HPDE6-E6E7 (cell line): ENCODE data around the gene TMEM201.

Experiments used
- DNase-seq: peaks from one replicate; pipeline ENCODE4 v3.0.0; 2011; ENCODE audit warnings: missing footprints; ENCODE audit errors: extremely low spot score

The TMEM201 gene

DNA sequence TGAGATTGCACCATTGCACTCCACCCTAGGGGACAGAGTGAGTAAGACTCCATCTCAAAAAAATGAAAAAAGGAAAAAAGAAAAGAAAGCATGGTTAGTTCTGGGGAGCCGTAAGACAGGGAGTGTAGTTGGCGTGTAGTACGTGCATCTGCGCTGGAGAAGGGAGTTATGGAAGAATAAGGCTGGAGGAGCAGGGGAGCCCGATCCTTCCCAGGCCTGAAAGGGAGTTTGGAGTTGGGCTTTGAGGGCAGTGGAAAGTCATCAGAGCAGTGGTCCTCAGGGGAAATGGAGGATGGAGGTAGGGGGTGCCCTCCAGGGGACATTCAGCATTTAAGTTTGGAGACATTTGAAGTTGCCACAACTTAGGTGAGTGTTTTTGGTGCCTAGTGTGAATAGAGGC, 11.3 kb upstream of the TMEM201 start:
- DNase-seq: no peak

DNA sequence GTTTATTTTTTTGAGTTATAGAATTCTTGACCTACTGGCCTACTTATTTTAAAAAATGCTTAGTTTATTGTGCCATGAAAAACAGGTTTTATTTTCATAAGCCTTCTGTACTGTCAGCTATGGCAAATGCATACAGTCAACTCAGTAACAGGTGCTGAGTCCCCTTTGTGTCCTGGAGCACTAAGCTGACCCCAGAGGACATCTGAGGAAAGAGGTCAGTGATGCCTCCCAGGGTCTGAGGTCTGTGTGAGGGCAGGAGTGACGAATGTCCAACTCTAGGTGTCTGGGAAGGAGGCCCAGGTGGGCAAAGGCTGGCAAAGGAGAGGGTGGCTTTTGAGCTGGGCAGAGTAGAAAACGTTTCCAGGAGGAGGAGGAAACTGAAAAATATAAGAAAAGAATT, 7.8 kb upstream of the TMEM201 start:
- no peak for DNase-seq

DNA sequence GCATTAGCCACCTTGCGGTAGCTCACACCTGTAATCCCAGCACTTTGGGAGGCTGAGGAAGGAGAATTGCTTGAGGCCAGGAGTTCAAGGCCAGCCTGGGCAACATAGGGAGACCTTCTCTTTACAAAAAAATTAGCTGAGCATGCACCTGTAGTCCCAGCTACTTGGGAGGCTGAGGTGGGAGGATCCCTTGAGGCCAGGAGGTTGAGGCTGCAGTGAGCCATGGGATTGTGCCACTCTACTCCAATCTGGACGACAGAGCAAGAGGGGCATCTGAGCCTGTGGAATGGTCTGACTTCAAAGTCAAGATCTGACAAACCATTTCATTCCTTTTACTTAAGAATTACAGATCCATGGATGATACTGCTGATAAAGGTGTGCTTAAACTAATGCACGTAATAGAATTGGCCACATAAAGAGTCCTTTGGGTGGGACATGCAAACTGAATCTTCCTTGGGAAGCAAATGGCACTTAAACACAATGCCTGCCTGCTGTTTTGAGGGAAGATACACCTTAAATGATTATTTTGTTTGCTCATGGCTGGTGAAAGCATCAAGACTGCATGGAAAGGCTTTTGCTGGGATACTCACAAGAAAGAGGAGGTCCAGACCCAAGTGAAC, 2.5 kb upstream of the TMEM201 start:
- no peak for DNase-seq

DNA sequence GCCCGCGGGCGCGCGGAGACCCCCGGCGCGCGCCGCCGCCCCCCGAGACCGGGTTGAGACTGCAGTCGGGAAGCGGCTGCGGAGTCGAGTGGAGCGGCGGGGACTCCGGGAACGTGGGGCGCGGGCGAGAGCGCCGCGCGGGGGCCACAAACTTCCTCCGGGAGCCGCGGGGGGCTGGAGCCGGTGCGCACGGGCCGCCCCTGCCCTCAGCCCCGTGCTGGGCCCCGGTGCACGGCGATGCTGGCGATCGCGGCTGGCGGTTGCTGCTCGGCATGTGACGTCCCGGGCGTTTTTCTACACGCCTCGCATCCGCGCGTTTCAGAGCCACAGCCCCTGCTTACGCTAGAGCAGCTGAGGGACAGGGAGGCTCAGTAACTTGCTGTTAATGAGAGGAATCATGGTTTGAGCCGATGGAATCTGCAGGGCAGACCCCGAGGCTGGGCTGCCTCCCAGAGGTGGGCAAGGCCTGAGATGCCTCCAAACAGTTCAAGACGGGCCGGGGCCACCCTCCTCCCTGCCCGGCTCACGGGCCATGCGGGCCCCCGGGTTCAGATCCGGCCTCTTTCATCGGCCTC, 520 bp downstream of the TMEM201 start:
- no peak for DNase-seq

DNA sequence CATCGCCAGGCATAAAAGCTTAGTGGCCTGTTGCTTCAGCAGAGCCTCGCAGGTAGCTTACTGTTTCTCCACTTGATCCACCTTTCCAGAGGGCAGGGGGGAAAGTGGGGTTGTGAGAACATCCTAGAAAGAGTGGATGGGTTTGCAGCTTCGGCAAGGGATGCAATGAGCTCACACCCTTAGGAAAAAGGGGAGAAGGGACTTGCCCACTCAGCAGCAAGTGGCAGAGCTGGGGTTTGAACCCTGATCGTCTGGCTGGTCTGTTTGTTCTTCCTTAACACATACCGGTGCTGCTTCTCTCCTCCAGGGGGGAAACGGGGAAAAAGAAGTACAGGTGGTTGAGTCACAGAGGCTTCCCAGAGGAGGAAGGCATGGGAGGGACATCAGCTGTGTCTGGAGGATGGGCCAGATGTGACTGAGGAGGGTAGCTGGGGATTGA, 1.0 kb downstream of the TMEM201 start:
- DNase-seq: peak; percentile 32

- DNase-seq: no peak
These were observed 1.5 kb downstream of the TMEM201 start for GRCh38 chr1:9590201-9590600.

DNA sequence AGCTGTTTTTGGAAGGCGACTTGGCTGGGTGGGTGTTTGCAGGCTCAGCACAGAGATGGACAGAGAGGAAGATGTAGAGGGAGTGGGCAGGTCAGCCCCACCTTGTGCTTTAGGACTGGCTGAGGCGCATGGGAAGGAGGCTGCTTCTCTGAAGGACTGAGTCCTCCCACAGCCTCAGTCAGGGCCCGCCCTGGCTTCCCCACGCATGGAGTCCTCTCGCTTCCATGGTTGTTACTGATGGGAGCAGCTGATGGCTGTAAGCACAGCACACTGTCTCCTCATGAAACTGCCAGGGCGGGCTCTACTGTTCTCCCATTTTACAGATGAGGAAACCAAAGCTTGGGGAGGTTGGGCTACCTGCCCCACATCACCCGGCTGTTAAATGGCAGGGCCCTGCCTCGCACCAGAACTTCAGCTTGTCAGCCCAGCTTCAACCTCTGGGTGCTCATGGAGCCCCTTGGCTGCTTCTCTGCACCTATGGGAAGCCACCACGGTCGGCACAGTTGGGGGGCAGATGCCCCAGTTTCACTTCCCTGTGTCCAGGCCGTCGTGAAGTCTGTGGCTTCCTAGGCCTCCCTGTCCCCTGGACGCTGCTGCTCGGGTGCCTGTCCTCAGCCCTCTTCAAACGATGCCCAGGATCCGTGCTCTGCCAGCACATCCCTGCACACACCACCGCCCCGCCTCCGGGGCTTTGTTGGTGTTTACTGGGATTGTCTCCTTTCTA, 2.4 kb downstream of the TMEM201 start:
- no peak for DNase-seq

DNA sequence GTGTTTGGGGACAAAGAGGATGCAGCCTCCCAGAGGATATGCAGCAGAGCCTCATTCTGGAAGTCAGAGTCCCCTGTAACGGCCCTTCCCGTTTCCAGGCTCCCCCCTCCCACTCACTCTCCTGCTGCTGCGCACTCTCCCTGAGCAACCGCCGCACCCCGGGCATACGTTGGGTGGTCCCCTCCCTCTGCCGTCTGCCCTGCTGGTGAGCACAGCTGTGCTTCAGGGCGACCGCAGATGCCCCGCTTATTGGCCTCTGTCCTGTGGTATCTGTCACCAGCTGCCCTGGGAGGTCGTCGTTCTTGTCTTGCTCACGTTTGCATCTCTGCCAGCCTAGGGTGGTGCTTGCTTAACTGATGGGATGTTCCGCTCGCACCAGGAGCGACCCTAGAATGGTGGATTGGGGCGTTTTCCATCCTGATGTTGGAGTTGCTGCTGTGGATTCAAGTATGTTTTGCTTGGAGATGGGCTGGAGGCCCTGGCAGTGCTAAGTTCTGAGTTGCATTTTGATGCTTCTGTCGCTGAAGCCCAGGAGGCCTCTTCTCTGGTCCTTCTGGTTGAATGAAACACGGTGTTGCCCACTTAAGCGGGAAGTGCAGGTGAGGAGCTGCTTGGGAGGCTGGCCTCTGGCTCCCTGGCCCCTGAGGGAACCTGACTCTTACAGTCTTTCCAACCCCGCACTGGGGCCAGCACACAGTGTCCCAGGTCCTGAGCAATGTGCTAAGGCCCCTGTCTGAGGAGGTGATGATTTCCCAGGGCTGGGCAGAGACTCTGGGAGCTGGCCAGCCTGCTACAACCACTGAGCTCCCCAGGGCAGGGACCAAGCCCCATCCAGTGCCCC, 3.2 kb downstream of the TMEM201 start:
- no peak for DNase-seq

- no peak for DNase-seq
These were observed 3.9 kb downstream of the TMEM201 start for GRCh38 chr1:9592510-9593075.

GRCh38 chr1:9593147-9593491, 4.4 kb downstream of the TMEM201 start:
- no peak for DNase-seq

DNA sequence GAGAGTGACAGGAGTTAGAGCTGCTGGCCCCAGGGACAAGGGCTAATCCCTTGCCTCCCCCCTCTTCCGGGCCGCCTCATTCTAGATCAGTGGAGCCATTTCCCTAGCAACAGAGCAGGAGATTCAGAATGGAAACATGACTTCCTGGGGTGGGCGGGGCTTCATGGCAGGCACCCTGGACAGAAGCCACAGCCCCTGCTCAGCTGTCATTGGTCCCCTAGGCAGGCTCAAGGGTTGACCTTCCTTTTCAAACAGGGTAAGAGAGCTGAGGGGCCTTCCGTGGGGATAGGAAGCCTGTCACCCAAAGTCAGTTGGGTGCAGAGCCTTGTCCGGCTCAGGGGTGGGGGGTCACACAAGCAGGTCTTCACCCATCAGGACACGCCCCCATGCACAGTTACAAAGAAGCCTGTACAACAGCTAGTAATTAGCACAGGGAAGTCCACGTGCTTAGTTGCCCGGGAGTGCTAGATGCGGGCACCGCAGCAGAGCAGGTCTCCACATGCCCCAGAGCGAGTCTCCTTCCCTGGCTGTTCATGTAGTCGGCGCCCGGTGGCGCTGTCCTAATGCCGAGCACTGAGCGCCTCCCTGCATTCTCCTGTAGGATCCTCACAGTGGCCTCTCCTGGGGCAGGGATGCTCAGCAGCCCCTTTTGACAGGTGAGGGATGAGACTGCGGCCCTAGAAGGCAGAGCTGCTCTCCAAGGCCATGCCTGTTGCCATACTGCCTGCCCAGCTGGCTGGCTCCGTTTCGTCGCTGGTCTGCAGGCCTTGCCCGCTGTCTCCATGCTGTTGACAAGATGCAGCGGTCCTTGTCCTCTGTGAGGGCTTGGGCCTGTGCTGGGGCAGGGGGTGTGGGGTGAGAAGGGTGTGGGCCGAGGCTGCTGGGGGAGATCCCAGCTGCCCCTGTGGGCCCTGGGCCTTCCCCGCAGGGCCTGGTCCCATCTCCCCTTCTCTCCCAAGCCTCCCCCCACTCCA, 5.1 kb downstream of the TMEM201 start:
- peak; percentile 86 for DNase-seq

DNA sequence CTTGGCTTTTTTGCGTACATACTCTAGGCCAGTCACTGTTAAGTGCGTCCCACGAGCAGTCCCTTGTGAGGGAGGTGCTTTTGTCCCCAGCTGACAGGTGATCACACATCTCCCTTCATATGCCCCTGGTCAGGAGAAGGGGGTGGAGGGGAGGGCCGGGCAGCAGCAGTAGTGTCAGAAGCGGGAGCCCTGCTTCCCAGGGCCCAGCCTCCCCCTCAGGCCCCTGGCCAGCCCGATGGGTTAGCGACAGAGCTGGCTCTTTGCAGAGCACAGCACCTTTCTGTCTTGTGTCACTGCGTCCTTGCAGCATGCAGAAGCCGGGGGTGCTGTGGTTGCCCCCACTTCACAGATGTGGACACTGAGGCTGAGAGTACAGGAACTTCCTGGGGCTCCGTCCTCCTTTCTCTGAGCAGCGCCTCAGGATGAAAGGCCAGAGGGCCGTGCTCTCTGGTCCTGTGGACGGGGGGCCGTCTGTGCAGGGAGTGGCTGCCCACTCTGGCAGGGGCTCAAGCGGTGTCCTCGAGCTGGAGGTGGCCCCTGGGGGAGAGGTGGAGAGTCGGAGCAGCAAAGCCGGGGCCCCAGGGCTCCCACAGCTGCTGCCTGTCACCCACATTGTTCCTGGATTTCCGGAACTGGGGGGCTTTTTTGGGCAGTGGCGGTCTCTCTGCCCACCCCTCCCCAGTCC, 5.9 kb downstream of the TMEM201 start:
- no peak for DNase-seq

- DNase-seq: no peak
These were observed 6.7 kb downstream of the TMEM201 start for GRCh38 chr1:9595156-9595967.

DNA sequence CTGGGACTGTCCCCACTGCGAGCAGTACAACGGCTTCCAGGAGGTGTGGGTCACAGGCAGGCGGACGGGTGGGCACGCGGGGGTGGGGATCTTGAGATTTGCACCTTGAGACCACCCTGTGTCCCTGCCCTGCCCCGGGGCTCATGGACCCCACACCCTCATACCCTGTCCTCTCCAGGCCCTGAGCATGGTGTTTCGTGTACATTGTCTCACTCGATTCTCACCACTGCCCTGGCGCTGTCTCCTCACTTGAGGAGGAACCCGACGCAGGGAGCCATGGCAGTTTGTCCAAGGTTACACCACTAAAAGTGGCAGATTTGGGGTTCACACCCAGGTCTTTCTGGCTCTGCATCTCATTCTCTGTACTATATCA, 7.2 kb downstream of the TMEM201 start:
- no peak for DNase-seq

DNA sequence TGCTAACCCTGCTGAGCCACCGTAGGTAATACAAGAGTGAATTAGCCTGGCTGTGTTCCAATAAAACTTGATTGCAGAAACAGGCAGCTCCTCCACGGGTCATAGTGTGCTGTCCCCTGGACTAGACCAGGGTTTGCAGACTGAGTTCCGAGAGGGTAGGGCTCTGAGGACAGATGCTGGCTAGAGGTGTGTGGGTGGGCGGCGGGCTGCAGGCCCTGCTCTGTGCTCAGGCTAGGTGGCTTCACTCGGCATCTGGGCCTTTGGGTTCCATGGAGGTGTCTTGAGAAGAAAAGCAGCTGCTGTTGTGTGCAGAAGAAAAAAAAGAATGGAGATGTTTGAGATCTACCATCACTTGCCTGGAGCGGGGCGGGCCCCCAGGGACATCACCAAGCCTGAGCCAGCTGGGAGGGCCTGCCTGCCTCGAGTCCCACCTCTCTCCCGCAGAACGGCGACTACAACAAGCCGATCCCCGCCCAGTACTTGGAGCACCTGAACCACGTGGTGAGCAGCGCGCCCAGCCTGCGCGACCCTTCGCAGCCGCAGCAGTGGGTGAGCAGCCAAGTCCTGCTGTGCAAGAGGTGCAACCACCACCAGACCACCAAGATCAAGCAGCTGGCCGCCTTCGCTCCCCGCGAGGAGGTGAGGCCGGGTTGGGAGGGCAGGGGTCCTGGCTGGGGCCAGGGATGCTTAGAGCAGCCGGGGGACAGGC, 7.9 kb downstream of the TMEM201 start:
- DNase-seq: no peak

GRCh38 chr1:9597361-9598315, 8.9 kb downstream of the TMEM201 start:
- no peak for DNase-seq

- no peak for DNase-seq
These were observed 9.6 kb downstream of the TMEM201 start for GRCh38 chr1:9598316-9598700.

- no peak for DNase-seq
These were observed 11.0 kb downstream of the TMEM201 start for GRCh38 chr1:9599741-9600140.
